ENCODE results near the gene ZFP82.

ZFP82 gene

DNA sequence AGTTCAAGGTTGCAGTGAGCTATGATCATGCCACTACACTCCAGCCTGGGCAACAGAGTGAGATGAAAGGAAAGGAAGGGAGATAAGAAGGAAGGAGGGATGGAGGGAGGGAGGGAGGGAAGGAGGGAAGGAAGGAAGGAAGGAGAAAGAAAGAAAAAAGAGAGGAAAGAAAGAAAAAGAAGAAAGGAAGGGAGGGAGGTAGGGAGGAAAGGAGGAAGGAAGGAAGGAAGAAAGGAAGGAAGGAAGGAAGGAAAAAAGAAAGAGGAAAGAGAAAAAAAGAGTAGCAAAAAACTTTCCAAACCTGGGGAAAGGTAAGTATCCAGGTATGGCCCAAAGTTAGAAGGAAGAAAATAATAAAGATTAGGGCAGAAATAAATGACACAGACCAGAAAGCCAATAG is 46.6 kb downstream of the ZFP82 start:
- no peak for DNase-seq

GRCh38 chr19:36363845-36364244 is 54.6 kb downstream of the ZFP82 start:
- DNase-seq: no peak
